KOPT-K1 (cell line): ENCODE data around the gene PLK5.
"Not testable (repeated sequence)": the region's sequence is repeated elsewhere in the genome, so short reads cannot be mapped to it uniquely, and the experiment has no call there.

Source experiments
- H3K27ac ChIP-seq: fragments of 200-600 bp; sonication (generic); 2 replicates; pipeline ENCODE4 v1.5.1; 2016; ENCODE audit warnings: antibody characterized with exemption, mild to moderate bottlenecking, low read depth, low read length; ENCODE audit not compliant: poor library complexity, severe bottlenecking
- H3K36me3 ChIP-seq: fragments of 200-600 bp; sonication (generic); 2 replicates; pipeline ENCODE4 v1.5.1; 2017; ENCODE audit warnings: antibody characterized with exemption, mild to moderate bottlenecking, low read length, moderate library complexity; ENCODE audit not compliant: insufficient read depth
- H3K9me3 ChIP-seq: fragments of 200-600 bp; sonication (generic); 2 replicates; pipeline ENCODE4 v1.5.1; 2017; ENCODE audit warnings: antibody characterized with exemption, low read length, mild to moderate bottlenecking; ENCODE audit not compliant: insufficient read depth, poor library complexity, severe bottlenecking

Gene PLK5

DNA sequence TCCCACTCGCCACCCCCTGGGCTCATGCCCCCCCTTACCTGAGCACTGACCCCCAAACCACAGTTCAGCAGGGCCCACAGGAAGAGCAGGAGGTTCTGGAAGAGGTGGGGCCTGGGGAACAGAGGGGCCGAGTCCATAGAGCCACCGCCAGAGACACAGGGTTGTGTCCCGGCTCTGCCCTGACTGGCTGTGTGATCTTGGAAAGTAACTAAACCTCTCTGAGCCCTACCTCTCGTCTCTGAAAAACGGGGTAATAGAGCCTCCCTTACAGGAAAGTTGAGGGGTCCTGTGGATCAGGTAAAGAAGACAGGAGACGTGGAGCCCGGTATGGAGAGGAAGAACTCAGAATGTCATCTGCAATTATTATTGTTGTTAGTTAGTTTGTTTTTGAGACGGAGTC, 13.1 kb upstream of the PLK5 start:
- H3K27ac ChIP-seq: no peak overlapping the region
- H3K9me3 ChIP-seq: no peaks in the 10 kb centered on the region
- H3K36me3 ChIP-seq: no peaks in the 10 kb centered on the region

DNA sequence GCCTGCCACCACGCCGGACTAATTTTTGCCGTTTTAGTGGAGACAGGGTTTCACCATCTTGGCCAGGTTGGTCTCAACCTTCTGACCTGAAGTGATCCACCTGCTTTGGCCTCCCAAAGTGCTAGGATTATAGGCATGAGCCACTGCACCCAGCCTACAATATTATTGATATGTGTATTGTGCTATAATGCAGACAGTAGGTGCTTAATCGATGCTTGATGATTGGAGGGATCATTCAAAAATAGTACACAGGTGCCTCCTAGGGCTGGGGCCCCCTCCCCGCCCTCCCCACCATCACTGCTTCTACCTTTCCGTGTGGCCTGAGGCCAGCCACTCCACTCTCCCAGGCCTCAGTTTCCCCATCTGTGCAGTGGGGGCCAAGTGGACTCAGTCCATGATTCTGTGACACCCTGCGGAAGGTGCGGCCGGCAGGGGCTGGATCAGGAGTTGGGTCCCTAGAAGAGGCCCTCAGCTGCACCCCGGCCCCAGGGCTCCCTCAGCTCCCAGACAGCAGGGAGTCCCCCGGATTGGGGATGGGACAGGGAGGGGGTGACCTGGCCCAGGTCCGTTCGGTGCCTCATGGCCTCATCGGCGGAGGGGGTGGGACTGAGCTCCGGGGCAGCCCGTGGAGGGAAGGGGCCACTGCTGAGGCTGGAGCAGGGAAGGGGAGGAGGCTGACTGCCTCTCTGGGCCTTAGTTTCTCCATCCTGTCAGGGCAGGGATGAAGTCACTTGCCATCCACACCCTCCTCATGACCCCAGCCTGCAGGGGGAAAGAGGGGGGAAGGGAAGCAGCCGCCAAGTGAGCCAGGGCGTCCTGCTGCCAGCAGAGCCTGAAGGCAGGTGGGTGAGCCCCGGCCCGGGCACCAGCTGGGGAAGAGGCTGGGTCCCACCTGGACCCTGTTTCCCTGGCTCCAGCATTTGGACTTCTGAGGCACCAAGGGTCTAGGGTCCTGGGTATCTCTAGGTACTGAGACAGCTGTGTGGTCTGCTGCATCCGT, 12.3 kb upstream of the PLK5 start:
- Histone ChIP-seq H3K27ac (no peak overlapping the region), H3K36me3 (no peaks in the 10 kb centered on the region), H3K9me3 (no peaks in the 10 kb centered on the region)

- no peaks in the 10 kb centered on the region for H3K36me3 ChIP-seq
- H3K27ac ChIP-seq: no peak within 1 kb of the TSS
- no peaks in the 10 kb centered on the region for H3K9me3 ChIP-seq
Measured at GRCh38 chr19:1512671-1513498, 11.0 kb upstream of the PLK5 start, which contains the start of gene ADAMTSL5. Gene ADAMTSL5 (minus strand): TSS chr19:1513019. CDS start chr19:1510943, 2,076 bp downstream.

DNA sequence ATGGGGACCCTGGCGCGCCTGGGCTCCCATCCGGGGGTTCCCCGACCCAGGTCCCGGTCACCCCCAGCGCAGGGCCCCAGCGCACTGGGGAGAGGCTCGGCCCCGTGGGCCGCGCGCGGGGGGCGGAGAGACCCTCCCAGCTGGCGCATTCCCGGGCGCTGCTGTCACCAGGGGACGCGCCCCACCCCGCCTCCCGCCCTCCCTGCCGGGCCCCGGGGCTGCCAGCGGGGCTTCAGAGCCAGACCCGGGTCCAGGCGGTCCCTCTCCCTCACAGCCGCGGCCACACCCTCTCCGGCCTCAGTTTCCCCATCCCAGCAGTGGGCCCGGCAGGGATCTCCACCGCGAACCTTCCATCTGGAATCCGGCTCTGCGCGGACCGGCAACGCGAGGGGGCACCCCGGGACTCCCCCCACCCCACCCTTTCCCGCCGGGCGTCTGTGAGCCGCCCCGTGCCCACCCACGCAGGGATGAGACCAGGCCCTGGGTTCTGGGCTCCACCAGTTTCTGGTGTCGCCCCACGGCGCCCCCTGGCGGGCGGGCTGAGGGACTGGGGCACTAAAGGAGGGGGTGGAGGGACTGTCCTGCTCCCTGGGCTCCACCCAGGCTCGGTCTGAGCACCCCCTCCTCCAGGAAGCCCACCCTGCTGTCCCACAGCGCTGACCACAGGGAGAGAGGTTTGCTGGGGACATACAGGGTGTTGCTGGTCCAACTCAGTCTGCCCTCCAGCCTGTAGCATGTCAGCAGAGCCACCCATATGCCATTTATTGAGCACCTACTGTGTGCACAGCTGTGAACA, 10.2 kb upstream of the PLK5 start:
- no peak overlapping the region for H3K27ac ChIP-seq
- no peaks in the 10 kb centered on the region for H3K9me3 ChIP-seq
- no peaks in the 10 kb centered on the region for H3K36me3 ChIP-seq

DNA sequence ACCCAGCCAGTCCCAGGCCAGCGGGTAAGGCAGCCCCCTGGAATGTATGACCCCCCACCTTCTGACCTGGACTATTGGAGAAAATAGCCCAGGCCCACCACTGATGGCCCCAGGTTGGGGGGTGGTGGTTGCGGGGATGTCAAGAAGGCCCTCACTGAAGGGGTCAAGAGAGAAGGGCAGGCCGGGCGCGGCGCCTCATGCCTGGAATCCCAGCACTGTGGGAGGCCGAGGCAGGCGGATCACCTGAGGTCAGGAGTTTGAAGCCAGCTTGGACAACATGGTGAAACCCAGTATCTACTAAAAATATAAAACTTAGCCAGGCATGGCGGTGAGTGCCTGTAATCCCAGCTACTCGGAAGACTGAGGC, 9.6 kb upstream of the PLK5 start:
- no peak overlapping the region for H3K27ac ChIP-seq
- H3K9me3 ChIP-seq: no peaks in the 10 kb centered on the region

DNA sequence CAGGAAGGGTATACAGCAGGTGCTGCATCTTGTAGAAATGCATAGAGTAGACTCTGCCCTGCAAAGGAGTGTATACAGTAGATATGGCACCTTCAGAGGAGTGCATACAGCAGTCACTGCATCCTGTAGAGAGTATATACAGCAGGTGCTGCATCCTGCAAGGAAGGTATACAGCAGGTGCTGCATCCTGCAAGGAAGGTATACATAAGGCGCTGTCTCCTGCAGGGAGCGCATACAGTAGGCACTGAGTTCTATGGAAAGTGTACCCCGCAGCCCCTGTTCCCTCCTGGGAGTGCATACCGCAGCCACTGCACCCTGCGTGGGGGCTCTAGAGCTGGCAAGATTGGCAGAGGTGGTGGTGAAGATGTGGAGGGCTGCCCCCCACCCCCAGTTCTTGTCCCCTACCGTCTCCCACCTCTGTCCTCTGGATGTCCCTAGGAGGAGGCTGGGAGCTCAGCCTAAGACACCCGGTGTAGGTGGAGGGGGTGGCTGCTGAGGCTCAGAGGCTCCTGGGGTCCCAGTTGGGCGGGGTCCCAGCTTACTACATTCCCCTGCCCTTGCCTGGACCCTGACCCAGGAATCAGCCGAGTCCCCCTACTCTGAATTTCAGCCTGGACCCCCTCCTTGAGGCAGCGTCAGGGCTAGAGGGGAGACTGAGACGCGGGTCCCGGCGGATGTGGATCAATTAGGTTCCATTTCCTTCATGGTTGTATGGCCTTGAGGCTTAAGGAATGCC, 8.7 kb upstream of the PLK5 start:
- H3K36me3 ChIP-seq: no peaks in the 10 kb centered on the region
- H3K27ac ChIP-seq: no peak overlapping the region
- H3K9me3 ChIP-seq: no peaks in the 10 kb centered on the region

More for the DNA sequence above, 9.6 kb upstream of the PLK5 start:
- no peaks in the 10 kb centered on the region for H3K36me3 ChIP-seq

GRCh38 chr19:1516395-1516753, 7.5 kb upstream of the PLK5 start:
- Histone ChIP-seq H3K27ac (no peak overlapping the region), H3K9me3 (no peaks in the 10 kb centered on the region), H3K36me3 (no peaks in the 10 kb centered on the region)

DNA sequence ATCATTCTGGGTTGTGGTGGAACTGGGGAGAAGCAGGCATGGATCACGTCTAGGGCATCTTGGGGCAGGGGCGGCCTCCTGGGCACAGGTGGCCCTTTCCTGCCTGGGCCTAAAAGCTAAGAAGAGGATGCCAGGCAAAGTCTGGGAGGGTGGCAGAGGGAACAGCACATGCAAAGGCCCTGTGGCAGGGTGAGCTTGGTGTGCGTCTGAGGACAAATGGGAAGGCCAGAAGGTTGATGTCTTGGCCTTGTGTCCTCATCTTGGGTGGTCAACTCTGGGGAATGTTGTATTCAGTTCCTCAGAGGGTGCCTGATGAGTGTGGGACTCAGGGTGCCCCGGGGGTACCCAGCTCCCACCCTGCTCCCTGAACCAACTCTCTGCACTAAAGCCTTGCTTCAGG, 5.4 kb upstream of the PLK5 start:
- H3K27ac ChIP-seq: no peak overlapping the region
- H3K36me3 ChIP-seq: no peaks in the 10 kb centered on the region
- H3K9me3 ChIP-seq: no peaks in the 10 kb centered on the region

DNA sequence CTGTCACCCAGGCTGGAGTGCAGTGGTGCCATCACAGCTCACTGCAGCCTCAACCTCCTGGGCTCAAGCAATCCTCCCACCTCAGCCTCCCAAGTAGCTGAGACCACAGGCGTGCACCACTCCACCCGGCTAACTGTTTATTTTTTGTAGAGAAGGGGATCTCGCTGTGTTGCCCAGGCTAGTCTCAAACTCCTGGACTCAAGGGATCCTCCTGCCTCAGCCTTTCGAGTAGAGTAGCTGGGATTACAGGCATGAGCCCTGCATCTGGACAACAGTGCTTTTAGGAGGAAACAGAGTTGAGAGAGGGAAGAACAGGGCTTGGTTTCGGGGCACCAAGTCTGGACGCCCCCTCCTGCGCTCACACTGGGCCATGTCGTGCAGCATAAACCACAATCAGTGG, 4.1 kb upstream of the PLK5 start:
- H3K9me3 ChIP-seq, H3K36me3 ChIP-seq, H3K27ac ChIP-seq: not testable (repeated sequence)

GRCh38 chr19:1520203-1520780, 3.6 kb upstream of the PLK5 start:
- no peaks in the 10 kb centered on the region for H3K36me3 ChIP-seq
- H3K9me3 ChIP-seq: no peaks in the 10 kb centered on the region
- no peak overlapping the region for H3K27ac ChIP-seq

DNA sequence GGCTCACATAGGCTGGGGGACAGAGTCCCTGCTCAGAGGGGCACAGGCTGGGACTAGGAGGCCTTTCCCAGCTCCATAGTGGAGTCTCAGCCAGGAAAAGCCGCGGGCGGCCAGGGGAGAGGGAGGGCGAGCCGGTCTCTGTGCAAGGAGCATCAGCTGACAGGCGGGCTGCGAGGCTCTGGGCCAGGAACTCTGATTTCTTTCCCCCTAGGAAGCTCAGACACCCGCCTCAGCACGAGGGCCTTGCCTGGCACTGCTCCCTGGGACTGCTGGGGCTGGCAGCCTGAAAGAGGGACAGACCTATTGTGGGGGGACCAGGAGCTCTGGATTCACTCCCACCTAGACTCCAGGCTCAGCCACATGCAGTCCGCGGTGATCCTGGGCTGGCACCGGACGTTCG, 2.2 kb upstream of the PLK5 start:
- H3K9me3 ChIP-seq: no peaks in the 10 kb centered on the region
- no peaks in the 10 kb centered on the region for H3K36me3 ChIP-seq
- no peak overlapping the region for H3K27ac ChIP-seq

DNA sequence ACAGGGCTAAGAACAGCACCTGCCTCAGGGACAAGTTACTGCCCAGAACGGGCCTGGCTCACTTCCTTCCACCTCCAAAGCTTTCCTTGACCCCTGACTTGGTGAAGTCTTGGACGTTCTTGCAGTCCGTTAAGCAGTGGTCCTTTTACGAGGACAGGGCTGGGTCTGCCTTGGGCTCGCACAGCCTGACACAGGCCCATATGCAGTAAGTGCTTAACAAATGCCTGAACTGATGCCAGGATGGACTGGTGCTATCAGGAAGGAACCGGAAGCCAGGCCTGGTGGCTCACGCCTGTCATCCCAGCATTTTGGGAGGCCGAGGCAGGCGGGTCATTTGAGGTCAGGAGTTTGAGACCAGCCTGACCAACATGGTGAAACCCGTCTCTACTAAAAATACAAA, 1.8 kb upstream of the PLK5 start:
- Histone ChIP-seq H3K27ac (no peak overlapping the region), H3K9me3 (no peaks in the 10 kb centered on the region), H3K36me3 (no peaks in the 10 kb centered on the region)

DNA sequence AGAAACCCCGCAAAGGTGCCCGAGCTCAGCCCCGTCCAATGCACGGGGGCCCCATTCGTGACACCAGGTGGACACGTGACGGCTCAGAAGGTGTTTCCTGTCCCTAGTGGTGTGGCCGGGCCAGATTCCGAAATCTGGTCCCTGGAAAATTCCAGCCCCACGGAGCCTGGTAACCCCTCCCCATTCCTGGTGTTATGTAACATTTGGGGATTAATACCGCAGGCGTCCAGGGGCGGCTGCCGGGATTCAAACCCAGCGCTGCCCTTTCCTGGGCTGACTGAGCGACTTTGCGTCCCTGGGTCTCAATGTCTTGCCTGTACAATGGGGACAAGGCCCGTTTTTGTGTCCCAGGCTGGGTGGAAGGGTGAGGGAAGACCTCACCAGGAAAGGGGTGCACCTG, 1.0 kb upstream of the PLK5 start:
- H3K27ac ChIP-seq: no peak overlapping the region
- H3K36me3 ChIP-seq: no peaks in the 10 kb centered on the region
- H3K9me3 ChIP-seq: no peaks in the 10 kb centered on the region

DNA sequence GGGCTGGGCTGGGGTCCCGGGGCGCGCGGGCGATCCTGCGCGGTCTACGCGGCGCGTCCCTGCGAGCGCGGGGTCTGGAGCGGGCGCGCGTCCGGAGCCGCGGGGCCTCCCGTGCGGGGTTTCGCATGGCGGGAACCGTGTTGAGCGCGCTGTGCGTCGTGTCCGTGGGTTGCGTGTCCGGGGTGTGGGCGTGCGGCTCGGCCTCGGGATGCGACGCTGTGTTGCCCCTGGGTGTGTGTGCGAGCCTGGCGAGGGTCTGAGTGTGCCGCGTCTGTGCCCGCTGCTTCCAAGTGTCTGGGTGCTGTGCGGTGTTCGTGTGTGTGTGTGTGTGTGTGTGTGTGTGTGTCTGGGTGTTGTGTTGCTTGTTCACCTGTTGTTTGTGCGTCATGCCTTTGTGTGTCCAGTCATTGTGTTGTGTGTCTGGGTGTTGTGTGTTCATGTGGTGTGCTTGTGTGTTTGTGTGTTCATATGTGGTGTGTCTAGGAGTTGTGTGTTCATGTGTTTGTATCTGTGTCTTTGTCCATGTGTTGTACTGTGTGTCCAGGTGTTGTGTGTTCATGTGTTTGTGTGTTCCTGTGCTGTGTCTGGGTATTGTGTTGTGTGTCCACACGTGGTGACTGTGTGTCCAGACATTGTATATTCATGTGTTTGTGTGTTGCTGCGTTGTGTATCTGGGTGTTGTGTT, 552 bp downstream of the PLK5 start:
- Histone ChIP-seq H3K9me3 (no peaks in the 10 kb centered on the region), H3K27ac (no peak overlapping the region), H3K36me3 (no peaks in the 10 kb centered on the region)
